Adrenal gland (tissue), 12 donors: Measurements from ENCODE around the gene ANKRD44. TPM values are rescaled to one million over a fixed set of nuclear protein-coding genes. Genes with fewer than 3 reads are reported as not detected.

Source experiments
- DNase-seq, 7 donors: peaks; one replicate each; pipeline ENCODE4 v3.0.0-alpha.2; 2019 to 2020
- H3K27ac ChIP-seq, 5 donors: fragments of 200-600 bp; sonication (generic) in 4 of 5; 1 replicate in 3 of 5; 2 replicates in 2 of 5; pipeline versions ENCODE4 v1.5.1 to v1.8.0; 2016 to 2020; ENCODE audit warnings: mild to moderate bottlenecking in 1 of 5
- H3K27me3 ChIP-seq: fragments of 200-600 bp; 2 replicates; pipeline ENCODE4 v1.8.0; 2021
- H3K36me3 ChIP-seq, 2 donors: fragments of 200-600 bp; replicated peaks in 1 of 2; 1 replicate in 1 of 2; 2 replicates in 1 of 2; pipeline versions ENCODE4 v1.5.1 to v1.8.0; 2018 to 2022
- H3K4me1 ChIP-seq, 2 donors: fragments of 200-600 bp; replicated peaks in 1 of 2; 1 replicate in 1 of 2; 2 replicates in 1 of 2; pipeline versions ENCODE4 v1.5.1 to v1.8.0; 2018 to 2021
- H3K4me3 ChIP-seq, 4 donors: fragments of 200-600 bp; sonication (generic) in 3 of 4; one replicate each; pipeline ENCODE4 v1.5.1; 2016 to 2018
- H3K9me3 ChIP-seq, 3 donors: fragments of 200-600 bp; sonication (generic) in 1 of 3; replicated peaks in 1 of 3; 1 replicate in 2 of 3; 2 replicates in 1 of 3; pipeline versions ENCODE4 v1.5.1 to v1.8.0; 2016 to 2021
- CTCF ChIP-seq, 6 experiments: fragments of 450-650 bp in 4 of 6; fragments of 200-600 bp in 2 of 6; sonication (generic) in 1 of 6; IDR thresholded peaks; 1 replicate in 5 of 6; 2 replicates in 1 of 6; pipeline versions ENCODE4 v1.5.1 to v1.8.0; 2016 to 2021; ENCODE audit warnings: antibody characterized with exemption in 6 of 6, mild to moderate bottlenecking in 2 of 6, moderate library complexity in 1 of 6
- POLR2A ChIP-seq, 2 donors: fragments of 450-650 bp; IDR thresholded peaks; one replicate each; pipeline ENCODE4 v1.6.1; 2017; ENCODE audit warnings: antibody characterized with exemption in 2 of 2, mild to moderate bottlenecking in 2 of 2, moderate library complexity in 1 of 2
- WGBS, 4 donors: extraction: QIAGEN DNeasy Blood & Tissue Kit in 2 of 4; methylation state at CpG; one replicate each; pipeline versions ENCODE4 v1.1.5 to v1.1.7; 2013 to 2017; 5-methylcytosine and 5-hydroxymethylcytosine counted together
- intact Hi-C, 2 donors: fragments of 100-400 bp; cut with DNase I; formaldehyde crosslinking; loops; one replicate each; pipeline versions ENCODE4 v1.14.1 to v1.15.0; 2022 to 2023
- polyA plus RNA-seq, 3 donors: library from polyadenylated mRNA; stranded (reverse); fragments of 200-250 nt in 2 of 3; fragments of 350-450 nt in 1 of 3; fragmentation: Illumina TruSeq in 1 of 3; extraction: RNeasy Lipid Tissue Mini Kit (QIAGEN cat#74804) in 1 of 3; gene quantifications; one replicate each; pipeline ENCODE4 v1.2.3, GENCODE V29; 2013 to 2014
- total RNA-seq, 9 donors: library from RNA; depleted of rRNA in 4 of 9; stranded (reverse); fragments of >200 nt in 4 of 9; fragments of 120-200 nt in 1 of 9; fragmentation: NEBNext Ultra II Directional in 1 of 9; extraction: Animal tissue kit (Norgen Biotek cat#: 25700) in 1 of 9; gene quantifications; one replicate each; pipeline versions ENCODE4 v1.1.0 to v1.2.4, GENCODE V29; 2013 to 2023
- donor health status: healthy with polysubstance abuse.
- donor health status: Bipolar disorder and iron deficiency.
- donor health status: DM: yes; HTN: yes; CAD: no.
- donor health status: DM: no; HTN: no; CAD: no.
- donor health status: DM: no; HTN: no; CAD: no.
- donor health status: DM: yes; HTN: yes; CAD: no.

The ANKRD44 gene
- total and polyA plus RNA-seq, 12 donors, result 3.8 to 40.2 (median 21.3) TPM

GRCh38 chr2:197140045-197140444, 170.5 kb downstream of the ANKRD44 start:
- Histone ChIP-seq H3K27me3 (no peaks in the 10 kb centered on the region), H3K27ac (no peak overlapping the region), H3K36me3 (no peaks in the 10 kb centered on the region), H3K4me3 (no peak overlapping the region), H3K9me3 (no peaks in the 10 kb centered on the region), H3K4me1 (peaks cover 37 to 46% of the 10 kb centered on the region in 2 donors)
- 85 to 100% (median 90%) methylated on average over 1 of the region's 1 CpG for WGBS, 4 donors
- TF ChIP-seq CTCF (IDR thresholded peaks at IDR 0.05) (no peak), POLR2A (IDR thresholded peaks at IDR 0.05) (no peak)
- no peak for DNase-seq
- intact Hi-C loops, result no loop called here

GRCh38 chr2:197138506-197138905, 172.1 kb downstream of the ANKRD44 start:
- Histone ChIP-seq H3K4me1 (peaks cover 41 to 57% of the 10 kb centered on the region in 2 donors), H3K9me3 (no peaks in the 10 kb centered on the region), H3K27ac (peak overlapping the region in 3 of 5 donors; percentile 75 to 87 (median 78)), H3K4me3 (no peak overlapping the region), H3K36me3 (no peaks in the 10 kb centered on the region), H3K27me3 (no peaks in the 10 kb centered on the region)
- intact Hi-C loops, result no loop called here
- no peak for DNase-seq
- 85 to 92% (median 87%) methylated on average over 3 of the region's 3 CpGs for WGBS, 4 donors
- TF ChIP-seq CTCF (IDR thresholded peaks at IDR 0.05), result no peak

- H3K4me1 ChIP-seq, result peaks cover 41 to 57% of the 10 kb centered on the region in 2 donors
- H3K4me3 ChIP-seq, result no peak overlapping the region
- WGBS, 4 donors, result 43 to 55% (median 52%) methylated on average over 3 of the region's 3 CpGs
- TF ChIP-seq POLR2A (IDR thresholded peaks at IDR 0.05), result no peak
- TF ChIP-seq CTCF (IDR thresholded peaks at IDR 0.05), result no peak
- peak overlapping the region; percentile 12 to 87 (median 75) for H3K27ac ChIP-seq
- intact Hi-C loops, result no loop called here
- H3K27me3 ChIP-seq, result no peaks in the 10 kb centered on the region
- no peaks in the 10 kb centered on the region for H3K36me3 ChIP-seq
- H3K9me3 ChIP-seq, result no peaks in the 10 kb centered on the region
- no peak for DNase-seq
Measured at GRCh38 chr2:197137826-197138477, 172.6 kb downstream of the ANKRD44 start.

GRCh38 chr2:197137231-197137630, 173.3 kb downstream of the ANKRD44 start:
- 32 to 44% (median 38%) methylated on average over 4 of the region's 4 CpGs for WGBS, 4 donors
- DNase-seq, result peak in 5 of 7 donors; percentile 47 to 74 (median 64)
- Histone ChIP-seq H3K4me3 (no peak overlapping the region), H3K27ac (peak overlapping the region; percentile 50 to 87 (median 75)), H3K36me3 (no peaks in the 10 kb centered on the region), H3K9me3 (no peaks in the 10 kb centered on the region), H3K27me3 (no peaks in the 10 kb centered on the region), H3K4me1 (peaks cover 40 to 54% of the 10 kb centered on the region in 2 donors)
- no peak for TF ChIP-seq CTCF (IDR thresholded peaks at IDR 0.05)
- TF ChIP-seq POLR2A (IDR thresholded peaks at IDR 0.05), result no peak
- intact Hi-C loops, result no loop called here
